GM19025 (cell line): ENCODE results near the gene PRTFDC1.
"Not testable (repeated sequence)": the region's sequence is repeated elsewhere in the genome, so short reads cannot be mapped to it uniquely, and the experiment has no call there.

ENCODE experiments used
- ATAC-seq: cut with Tn5 transposase; IDR thresholded peaks from one replicate; pipeline ENCODE4 v1.9.1; 2021; ENCODE audit warnings: mild to moderate bottlenecking, low read depth, moderate library complexity; ENCODE audit not compliant: unreplicated experiment

The PRTFDC1 gene

DNA sequence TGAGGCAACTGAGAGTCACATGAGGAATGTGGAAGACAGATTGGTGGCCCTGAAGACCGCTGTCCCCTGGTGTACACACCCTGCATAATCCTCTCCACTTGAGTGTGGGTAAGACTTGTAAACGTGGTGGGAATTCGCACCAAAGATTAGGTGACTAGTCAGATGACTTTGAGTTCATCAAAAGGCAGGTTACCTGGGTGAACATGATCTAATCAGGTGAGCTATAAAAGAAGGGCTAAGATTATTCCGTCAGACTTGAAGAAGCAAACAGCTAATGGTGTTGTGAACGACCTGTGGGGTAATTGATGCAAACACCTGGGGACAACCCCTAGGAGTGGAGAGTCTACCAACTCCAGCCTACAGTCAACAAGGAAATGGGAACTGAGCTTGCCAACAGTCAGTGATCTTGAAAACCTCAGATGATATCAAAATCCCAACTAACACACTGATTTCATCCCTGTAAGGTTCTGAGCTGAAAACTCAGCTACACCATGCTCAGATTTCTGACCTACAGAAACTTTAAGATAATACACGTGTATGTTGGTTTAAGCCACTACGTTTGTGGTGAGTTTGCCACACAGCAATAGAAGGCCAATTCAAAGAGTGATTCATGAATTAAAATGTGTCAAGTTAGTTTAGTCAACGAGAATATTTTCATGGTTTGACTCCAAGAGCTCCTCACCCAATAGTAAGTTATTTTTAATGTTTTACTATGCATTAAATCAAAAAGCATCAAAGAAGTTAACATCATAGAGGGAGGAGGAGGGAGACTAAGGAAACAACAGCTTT is 16.7 kb downstream of the PRTFDC1 start:
- no peak for ATAC-seq

DNA sequence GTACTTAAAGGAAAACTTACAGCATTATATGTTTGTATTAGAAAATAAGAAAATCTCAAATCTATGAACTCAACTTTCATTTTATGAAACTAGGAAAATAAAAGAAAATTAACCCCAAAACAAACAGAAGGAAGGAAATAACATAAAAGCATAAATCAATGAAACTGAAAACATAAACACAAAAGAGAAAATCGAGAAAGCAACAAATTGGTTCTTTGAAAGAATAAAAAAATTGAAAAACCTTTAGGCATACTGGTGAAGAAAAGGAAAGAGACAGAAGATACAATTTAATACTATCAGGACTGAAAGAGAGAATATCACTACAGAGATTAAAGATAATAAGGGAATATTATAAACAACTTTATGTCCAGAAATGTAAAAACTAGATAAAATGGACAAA is 21.2 kb downstream of the PRTFDC1 start:
- ATAC-seq, result no peak

DNA sequence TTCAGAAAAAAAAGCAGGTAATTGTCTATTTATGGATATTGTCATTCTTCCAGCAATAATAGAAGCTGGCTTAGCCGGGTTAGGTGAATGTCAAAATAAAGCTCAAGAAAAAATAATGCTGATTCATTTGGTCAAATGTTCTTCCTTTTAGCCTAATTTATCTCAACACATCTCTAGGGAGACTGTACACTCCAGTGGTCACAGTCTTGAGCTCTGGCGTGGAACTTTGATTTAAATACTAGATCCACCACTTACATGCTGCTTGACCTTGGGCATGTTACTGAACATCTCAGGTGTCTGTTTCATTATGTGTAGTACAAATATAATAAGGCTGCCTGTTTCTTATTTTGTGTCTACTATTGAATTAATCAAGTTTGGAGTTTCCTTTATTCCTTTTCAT is 22.0 kb downstream of the PRTFDC1 start:
- no peak for ATAC-seq

DNA sequence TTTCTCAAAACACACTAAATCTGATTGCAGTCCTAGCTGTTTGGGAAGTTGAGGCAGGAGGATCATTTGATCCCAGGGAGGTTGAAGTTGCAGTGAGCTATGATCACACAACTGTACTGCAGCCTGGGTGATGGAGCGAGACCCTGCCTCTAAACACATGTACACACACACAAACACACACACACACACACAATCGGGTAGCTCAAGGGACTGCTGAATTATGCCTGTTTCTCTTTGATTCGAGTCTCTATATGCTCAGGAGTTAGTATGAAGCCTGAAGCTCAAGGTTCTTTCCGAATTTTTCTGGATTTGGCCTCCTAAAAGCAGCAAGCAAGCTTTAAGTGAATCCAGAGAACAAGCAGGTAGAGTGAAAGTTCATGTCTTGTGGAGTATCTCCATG is 22.5 kb downstream of the PRTFDC1 start:
- ATAC-seq, result no peak

DNA sequence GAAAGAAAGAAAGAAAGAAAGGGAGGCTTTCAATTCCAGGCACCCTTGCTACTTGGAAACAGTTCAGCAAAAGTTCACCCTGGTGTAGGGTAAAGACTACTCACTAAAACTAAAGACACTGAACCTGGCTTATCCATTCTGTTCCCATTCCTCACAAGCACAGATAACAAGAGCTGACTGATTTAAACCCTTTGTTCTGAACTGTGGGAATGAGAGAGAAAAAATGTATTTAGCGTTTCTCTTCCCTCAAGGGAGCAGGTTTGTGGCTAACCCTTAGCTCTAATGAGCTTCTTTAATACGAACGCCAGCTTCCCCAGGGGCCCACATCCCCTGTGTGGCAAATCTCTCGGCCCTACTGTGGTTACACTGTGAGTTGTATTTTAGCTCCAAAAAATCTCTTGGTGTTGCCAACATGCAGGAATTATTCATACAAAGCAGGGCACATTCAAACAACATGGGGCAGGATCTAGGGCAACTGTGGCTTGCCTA is 23.3 kb downstream of the PRTFDC1 start:
- no peak for ATAC-seq

DNA sequence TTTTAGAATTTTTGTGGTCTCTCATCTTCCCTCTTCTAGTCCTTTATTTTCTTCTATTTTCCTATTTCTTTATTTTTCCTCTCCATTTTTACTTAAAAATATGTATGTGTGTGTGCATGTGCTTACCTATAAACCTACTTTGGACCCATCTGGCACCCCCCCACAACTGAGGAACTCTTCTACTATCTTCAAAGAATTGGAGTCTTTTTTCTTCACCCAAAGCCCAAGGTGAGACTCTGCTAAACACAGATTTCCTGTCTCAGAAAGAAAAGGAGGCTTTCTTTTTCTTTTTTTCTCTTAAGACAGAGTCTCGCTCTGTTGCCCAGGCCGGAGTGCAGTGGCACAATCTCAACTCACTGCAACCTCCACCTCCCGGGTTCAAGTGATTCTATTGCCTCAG is 24.2 kb downstream of the PRTFDC1 start:
- ATAC-seq, result no peak

DNA sequence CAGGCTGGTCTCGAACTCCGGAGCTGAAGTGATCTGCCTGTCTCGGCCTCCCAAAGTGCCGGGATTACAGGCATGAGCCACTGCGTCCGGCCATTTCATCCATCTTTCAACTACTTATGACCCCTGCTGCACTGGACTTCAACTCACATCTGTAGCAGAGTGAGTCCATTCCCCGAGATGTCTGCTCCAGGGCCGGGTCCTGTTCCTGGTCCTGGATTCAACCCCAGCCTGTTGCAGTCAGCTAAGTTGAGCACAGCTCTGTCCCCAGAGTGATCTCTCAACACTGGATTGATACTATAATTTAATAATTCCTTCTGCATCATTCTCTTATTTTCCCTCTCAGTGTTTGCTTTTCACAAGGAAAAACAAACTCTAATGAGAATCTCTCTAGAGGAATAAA is 25.8 kb downstream of the PRTFDC1 start:
- ATAC-seq, result no peak

DNA sequence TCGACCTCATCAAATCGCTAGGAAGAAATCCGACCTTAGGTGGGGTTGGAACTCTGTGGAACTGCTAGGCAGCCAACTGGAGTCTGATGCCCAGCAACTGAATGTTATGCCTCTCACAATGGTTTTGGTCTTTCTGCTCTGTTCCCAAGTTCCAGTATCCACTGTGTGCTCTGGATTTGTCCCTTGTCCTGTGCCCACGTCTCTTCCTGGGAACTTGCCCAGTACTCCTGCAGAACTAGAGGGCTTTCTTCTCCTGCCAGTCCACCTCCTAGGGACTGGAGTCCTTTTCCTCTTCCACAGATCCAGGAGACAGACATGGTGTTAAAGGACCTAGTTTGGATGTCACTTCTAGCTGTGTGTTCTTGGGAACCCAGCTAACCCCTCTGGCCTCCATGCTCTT is 26.6 kb downstream of the PRTFDC1 start:
- ATAC-seq, result no peak

DNA sequence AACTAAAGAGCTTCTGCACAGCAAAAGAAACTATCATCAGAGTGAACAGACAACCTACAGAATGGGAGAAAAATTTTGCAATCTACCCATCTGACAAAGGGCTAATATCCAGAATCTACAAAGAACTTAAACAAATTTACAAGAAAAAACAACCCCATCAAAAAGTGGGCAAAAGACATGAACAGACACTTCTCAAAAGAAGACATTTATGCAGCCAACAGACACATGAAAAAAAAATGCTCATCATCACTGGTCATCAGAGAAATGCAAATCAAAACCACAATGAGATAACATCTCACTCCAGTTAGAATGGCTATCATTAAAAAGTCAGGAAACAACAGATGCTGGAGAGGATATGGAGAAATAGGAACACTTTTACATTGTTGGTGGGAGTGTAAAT is 27.9 kb downstream of the PRTFDC1 start:
- ATAC-seq, result not testable (repeated sequence)

DNA sequence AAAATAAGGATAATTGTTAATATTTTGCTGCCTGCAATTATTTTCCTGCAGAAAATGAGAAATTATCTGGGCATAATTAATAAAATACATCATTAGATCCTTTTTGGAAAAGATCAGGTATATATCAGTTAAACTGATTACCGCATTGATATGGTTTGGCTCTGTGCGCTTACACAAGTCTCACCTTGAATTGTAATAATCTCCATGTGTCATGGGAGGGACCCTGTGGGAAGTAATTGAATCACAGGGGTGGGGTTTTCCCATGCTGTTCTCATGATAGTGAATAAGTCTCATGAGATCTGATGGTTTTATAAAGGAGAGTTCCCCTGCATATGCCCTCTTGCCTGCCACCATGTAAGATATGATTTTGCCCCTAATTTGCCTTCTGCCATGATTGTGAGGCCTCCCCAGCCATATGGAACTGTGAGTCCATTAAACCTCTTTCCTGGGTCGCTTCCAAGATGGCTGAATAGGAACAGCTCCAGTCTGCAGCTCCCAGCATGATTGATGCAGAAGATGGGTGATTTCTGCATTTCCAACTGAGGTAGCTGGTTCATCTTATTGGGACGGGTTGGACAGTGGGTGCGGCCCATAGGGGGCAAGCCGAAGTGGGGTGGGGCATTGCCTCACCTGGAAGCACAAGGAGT is 30.1 kb downstream of the PRTFDC1 start:
- ATAC-seq, result not testable (repeated sequence)

DNA sequence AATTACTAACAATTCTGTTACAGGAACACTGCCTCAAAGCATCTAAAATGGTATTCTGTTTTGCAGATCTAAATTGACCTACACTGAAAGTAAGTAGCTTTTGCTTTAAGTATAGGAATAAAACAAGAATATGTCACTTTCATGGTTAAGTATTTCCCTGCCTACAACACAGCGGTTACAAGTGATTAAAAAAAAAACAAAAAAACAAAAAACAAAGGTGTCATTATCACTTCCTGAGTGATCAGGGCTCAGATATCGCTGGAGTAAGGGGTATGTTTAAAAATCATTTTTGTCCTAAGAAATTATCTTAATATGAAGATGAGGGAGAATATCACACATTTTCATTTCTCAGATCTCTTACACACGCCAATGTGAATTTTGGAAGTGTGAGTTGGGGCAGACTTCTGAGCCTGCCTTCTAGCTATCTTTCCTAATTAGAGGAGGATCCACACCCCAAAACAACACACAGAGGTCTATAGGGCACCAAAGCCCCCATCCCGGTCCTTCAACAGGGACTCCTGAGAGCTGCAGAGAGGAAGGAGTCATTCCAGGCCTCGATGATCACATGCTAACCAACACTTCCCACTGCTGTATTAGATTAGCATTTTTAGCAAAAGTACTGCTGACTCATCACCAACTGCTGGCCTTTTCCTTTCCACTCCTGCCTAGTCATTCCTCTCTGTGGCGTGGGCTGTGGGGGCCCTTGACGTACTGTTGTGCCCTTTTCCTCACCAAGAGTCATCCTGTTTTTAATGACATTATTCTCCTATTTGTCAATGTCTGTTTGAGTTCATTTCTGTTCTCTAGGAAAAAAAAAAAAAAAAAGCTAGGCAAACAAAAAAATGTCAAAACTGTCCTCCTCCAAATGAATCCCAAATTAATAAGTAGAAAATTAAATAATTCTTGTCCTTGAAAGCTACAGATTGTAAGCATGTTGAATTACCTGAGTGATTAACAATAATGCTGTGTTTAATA is 31.2 kb downstream of the PRTFDC1 start:
- ATAC-seq, result peak; percentile 85

DNA sequence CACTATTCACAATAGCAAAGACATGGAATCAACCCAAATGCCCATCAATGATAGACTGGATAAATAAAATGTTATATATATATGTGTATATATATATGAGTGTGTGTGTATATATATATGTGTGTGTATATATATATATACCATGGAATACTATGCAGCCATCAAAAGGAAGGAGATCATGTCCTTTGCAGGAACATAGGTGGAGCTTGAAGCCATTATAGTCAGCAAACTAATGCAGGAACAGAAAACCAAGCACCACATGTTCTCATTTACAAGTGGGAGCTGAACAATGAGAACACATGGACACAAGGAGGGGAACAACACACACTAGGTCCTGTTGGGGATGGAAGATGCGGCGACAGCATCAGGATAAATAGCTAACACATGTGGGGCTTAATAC is 32.2 kb downstream of the PRTFDC1 start:
- not testable (repeated sequence) for ATAC-seq

DNA sequence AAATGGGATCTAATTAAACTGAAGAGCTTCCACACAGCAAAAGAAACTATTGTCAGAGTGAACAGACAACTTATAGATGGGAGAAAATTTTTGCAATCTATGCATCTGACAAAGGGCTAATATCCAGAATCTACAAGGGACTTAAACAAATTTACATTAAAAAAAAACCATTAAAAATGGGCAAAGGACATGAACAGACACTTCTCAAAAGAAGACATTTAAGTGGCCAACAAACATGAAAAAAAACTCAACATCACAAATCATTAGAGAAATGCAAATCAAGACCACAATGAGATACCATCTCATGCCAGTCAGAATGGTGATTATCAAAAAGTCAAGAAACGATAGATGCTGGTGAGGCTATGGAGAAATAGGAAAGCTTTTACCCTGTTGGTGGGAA is 32.8 kb downstream of the PRTFDC1 start:
- not testable (repeated sequence) for ATAC-seq

DNA sequence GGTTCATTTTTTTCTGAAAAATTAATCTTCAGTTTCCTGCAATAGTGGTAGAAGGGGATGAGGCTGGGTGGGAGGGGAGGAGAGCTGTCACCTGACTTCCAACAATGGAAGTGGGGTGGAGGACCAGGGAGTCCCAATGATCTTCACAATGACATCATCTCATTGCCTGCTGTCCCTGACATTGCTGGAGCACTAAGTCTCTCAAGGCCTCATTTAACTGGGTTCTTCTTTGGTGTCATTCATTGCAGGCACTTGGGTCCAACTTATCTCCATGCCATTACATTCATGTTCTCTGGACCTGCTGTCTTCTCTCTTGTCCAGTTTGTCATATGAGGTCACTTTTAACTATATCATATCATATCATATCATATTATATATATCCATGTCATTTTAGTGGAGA is 34.4 kb downstream of the PRTFDC1 start:
- ATAC-seq, result no peak

DNA sequence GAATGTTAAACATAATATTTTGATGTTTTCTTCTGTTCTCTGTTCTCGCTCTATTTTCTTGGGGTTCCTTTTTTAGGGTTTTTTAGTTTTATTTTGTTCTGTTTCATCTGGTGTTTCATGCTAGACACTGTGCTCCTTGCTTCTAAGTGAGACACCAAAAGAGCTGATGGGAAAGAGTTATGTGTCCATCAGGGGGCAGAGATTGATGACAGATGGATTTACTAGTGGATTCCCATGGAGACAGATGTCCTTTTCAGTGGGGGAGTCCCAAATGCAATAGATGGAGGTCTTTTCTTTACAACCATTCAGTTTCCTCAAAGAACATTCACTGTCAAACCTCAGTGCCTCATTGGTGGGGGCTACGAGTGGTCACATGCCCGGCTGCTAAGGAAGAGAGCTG is 34.9 kb downstream of the PRTFDC1 start:
- no peak for ATAC-seq

DNA sequence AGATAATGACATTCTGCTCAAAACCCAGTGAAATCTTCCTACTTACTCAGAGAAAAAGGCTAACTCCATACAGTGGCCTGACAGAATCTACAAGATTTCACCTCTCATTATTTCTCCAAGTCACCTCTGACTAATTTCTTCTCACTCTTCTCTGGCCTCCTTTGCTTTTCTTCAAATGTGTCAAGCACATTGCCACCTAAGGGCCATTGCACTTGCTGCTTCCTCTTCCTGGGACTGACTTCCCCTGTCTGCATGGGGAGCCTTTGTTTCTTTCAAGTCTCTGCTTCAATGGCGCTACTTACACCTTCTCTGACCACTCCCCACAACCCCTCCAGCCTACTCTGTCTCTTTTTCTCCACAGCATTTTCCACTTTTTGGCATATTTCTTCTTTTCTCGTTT is 36.0 kb downstream of the PRTFDC1 start:
- no peak for ATAC-seq

DNA sequence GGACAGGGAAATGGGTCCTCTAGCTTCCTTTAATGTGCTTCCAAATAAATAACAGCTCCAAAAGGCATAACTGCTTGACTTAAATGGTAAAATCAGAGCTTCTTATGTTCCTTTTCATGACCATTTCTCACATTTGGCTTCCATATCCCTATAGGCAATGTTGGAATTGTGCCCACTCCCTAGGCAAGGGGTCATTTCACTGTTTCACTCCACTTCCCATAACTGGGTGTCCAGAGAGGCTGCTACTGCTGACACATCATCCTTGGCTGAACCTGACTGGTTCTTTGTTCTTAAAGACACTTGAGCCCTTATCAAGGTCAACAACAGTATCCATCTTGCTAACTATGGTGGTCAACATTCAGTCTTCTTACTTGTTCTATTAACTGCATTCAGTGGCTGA is 37.1 kb downstream of the PRTFDC1 start:
- ATAC-seq, result no peak

DNA sequence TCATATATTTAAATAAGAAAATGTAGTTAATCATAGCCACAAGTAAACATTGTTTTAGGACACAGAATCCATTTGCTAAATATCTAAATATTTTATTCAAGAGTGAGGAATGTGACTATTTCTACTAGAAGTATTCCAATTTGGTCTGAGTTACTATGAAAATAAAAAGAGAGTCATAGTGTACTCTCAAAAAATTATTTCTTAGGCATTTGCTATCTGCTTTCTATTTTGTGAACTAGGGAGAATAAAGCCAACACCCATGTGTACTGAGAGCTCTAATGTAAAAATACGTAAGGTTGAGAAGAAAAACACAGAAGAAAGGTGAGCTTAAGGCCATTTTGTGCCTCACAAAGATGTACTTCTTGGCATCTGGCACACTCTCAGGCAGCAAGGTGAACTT is 38.3 kb downstream of the PRTFDC1 start:
- no peak for ATAC-seq

DNA sequence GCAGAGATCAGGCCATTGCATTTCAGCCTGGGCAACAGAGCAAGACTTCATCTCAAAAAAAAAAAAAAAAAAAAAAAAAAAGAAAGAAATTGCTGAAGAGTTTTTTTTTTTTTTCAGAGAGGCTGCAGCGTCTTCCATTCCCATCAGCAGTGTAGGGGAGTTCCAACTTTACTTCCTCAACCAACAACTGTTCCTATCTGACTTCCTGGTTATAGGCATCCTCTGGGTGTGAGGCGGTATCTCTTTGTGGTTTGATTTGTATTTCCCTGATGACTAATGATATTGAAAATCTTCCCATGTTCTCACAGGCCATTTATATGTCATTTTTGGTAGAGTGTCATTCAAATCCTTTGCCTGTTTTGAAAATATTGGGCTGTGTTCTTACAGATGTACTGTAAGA is 40.2 kb downstream of the PRTFDC1 start:
- no peak for ATAC-seq

DNA sequence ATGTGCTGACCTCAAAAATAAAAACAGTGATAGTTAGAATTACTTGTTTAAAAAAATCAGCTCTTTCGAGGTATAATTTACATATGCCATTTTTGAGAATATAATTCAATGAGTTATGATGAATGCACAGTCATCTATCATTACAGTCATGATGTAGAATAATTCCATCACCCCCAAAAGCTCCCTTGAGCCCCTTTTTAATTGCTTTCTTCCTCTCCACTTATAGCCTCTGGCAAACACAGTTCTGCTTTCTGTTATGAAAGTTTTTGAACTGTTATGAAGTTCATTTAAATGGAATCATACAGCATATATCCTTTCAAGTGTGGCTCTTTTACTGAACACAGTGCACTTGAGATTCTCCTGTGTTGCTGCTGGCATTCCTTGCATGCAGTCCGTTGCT is 41.4 kb downstream of the PRTFDC1 start:
- ATAC-seq, result no peak

DNA sequence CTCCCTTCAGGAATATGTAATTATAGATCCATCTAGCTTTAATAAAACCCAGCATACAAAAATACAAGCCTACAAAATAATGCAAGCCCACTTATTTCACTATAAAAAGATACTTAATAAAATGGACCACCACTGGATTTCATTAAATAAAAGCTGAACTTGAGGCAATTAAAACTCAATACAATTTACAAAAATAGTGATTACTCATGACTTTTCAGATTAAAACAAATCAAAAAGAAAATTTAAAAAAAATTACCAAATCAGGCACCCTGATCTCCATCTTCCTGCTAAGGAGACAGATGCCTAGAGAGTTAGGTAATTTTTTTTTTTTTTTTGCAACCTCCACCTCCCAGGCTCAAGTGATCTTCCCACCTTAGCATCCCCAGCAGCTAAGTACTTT is 41.8 kb downstream of the PRTFDC1 start:
- no peak for ATAC-seq
